Measurements from ENCODE around the gene KLF3. TPM values are rescaled to one million over a fixed set of nuclear protein-coding genes. Genes with fewer than 3 reads are reported as not detected.

KLF3 gene
- total RNA-seq, 1 donor from 2014 or later: 58.0 TPM

GRCh38 chr4:38679921-38680320, 15.9 kb downstream of the KLF3 start:
- H3K4me1 ChIP-seq: peaks cover 67% of the 10 kb centered on the region
- ATAC-seq (no peak), DNase-seq (no peak)
- no peak overlapping the region for H3K27ac ChIP-seq
- H3K27me3 ChIP-seq (ENCODE audit: low read depth): no peaks in the 10 kb centered on the region
- intact Hi-C loops (cut with DNase I): no loop called here
- H3K36me3 ChIP-seq: peaks cover 39% of the 10 kb centered on the region
- no peaks in the 10 kb centered on the region for H3K9me3 ChIP-seq
- no peak overlapping the region for H3K4me3 ChIP-seq
- TF ChIP-seq, protein P1, sequence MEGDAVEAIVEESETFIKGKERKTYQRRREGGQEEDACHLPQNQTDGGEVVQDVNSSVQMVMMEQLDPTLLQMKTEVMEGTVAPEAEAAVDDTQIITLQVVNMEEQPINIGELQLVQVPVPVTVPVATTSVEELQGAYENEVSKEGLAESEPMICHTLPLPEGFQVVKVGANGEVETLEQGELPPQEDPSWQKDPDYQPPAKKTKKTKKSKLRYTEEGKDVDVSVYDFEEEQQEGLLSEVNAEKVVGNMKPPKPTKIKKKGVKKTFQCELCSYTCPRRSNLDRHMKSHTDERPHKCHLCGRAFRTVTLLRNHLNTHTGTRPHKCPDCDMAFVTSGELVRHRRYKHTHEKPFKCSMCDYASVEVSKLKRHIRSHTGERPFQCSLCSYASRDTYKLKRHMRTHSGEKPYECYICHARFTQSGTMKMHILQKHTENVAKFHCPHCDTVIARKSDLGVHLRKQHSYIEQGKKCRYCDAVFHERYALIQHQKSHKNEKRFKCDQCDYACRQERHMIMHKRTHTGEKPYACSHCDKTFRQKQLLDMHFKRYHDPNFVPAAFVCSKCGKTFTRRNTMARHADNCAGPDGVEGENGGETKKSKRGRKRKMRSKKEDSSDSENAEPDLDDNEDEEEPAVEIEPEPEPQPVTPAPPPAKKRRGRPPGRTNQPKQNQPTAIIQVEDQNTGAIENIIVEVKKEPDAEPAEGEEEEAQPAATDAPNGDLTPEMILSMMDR (IDR thresholded peaks at IDR 0.05): no peak

DNA sequence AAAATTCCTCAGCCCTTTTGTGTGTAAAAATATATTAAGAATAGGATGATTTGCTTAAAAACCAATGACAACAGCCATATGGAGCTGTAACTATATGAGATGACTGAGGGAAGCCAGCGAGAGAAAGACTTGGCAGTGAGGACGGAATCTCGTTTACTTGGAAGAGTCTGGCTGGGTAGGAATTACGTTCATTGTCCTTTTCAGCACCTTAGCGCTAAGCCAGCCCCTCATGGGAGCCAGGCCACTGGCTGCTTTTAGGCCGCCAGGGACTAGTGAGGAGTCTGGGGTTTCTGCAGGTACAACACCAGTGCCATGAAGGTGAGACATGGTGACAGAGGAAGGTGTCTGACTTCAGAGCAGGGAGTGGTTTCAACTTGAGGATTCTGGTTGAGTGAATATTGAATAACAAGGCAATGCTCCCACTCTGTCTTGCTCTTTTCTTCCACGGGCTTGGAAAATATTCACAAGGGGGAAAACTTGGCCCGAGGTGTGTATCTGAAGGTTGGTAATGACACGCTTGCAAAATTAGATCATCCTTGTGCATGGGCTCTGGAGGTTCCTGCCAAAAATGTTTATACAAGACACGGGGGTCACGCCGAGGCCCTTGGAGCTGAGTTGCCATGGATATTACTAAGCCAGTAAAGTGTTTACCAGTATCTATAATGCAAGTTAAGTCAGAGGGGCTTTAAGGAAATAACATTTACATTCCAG, 17.4 kb downstream of the KLF3 start:
- Histone ChIP-seq H3K4me1 (peaks cover 66% of the 10 kb centered on the region), H3K9me3 (no peaks in the 10 kb centered on the region), H3K4me3 (no peak overlapping the region), H3K36me3 (peaks cover 39% of the 10 kb centered on the region), H3K27me3 (ENCODE audit: low read depth) (no peaks in the 10 kb centered on the region), H3K27ac (no peak overlapping the region)
- DNase-seq (no peak), ATAC-seq (peak in 1 of 2 donors; percentile 15)
- intact Hi-C loops (cut with DNase I): no loop called here
- TF ChIP-seq, protein P1 (IDR thresholded peaks at IDR 0.05): no peak

DNA sequence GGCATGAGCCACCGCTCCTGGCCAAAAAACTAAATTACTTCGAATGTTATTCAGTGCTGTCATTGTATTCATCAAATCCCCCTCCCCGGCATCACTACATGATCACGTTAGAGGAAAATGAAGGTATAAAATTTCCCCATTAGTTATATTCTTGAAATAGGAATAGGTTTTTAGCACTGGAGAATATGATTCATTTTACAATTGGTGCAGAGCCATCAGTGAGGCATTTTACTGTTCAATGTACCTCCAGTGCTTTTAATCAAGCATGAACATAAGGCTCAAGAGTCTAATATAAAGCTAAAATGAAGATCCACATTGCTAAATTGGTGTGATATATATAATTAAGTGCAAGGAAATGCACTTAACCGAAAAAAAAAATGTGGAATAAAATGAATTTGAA, 18.3 kb downstream of the KLF3 start:
- DNase-seq (no peak), ATAC-seq (no peak)
- H3K27ac ChIP-seq: no peak overlapping the region
- TF ChIP-seq, protein P1 (IDR thresholded peaks at IDR 0.05): no peak
- peaks cover 64% of the 10 kb centered on the region for H3K4me1 ChIP-seq
- H3K27me3 ChIP-seq (ENCODE audit: low read depth): no peaks in the 10 kb centered on the region
- no peaks in the 10 kb centered on the region for H3K9me3 ChIP-seq
- peaks cover 39% of the 10 kb centered on the region for H3K36me3 ChIP-seq
- H3K4me3 ChIP-seq: no peak overlapping the region
- intact Hi-C loops (cut with DNase I): no loop called here

GRCh38 chr4:38683276-38683675, 19.3 kb downstream of the KLF3 start:
- Histone ChIP-seq H3K4me1 (peaks cover 64% of the 10 kb centered on the region), H3K27me3 (ENCODE audit: low read depth) (no peaks in the 10 kb centered on the region), H3K36me3 (peaks cover 46% of the 10 kb centered on the region), H3K9me3 (no peaks in the 10 kb centered on the region), H3K27ac (no peak overlapping the region), H3K4me3 (no peak overlapping the region)
- TF ChIP-seq, protein P1 (IDR thresholded peaks at IDR 0.05): no peak
- DNase-seq (no peak), ATAC-seq (no peak)
- intact Hi-C loops (cut with DNase I): no loop called here

- no peak overlapping the region for H3K4me3 ChIP-seq
- DNase-seq: no peak
- ATAC-seq: no peak
- no peak overlapping the region for H3K27ac ChIP-seq
- peaks cover 73% of the 10 kb centered on the region for H3K4me1 ChIP-seq
- intact Hi-C loops (cut with DNase I): no loop called here
- H3K27me3 ChIP-seq (ENCODE audit: low read depth): no peaks in the 10 kb centered on the region
- H3K9me3 ChIP-seq: no peaks in the 10 kb centered on the region
- TF ChIP-seq, protein P1 (IDR thresholded peaks at IDR 0.05): no peak
- H3K36me3 ChIP-seq: peaks cover 56% of the 10 kb centered on the region
Measured at GRCh38 chr4:38684271-38684670, 20.3 kb downstream of the KLF3 start.
